PC-9 (cell line): ENCODE measurements around the gene FAM114A2.

Experiments used
- EZH2 ChIP-seq: fragments of 200-600 bp; sonication (generic); IDR thresholded peaks from 2 replicates; pipeline ENCODE4 v1.8.0; 2017; ENCODE audit warnings: antibody characterized with exemption, low read depth
- TF ChIP-seq, protein P1 (sequence below): fragments of 200-600 bp; sonication (generic); conservative IDR thresholded peaks from 2 replicates; pipeline ENCODE4 v1.6.1; 2017; ENCODE audit warnings: mixed run types, antibody characterized with exemption, mild to moderate bottlenecking, moderate library complexity

DNA sequence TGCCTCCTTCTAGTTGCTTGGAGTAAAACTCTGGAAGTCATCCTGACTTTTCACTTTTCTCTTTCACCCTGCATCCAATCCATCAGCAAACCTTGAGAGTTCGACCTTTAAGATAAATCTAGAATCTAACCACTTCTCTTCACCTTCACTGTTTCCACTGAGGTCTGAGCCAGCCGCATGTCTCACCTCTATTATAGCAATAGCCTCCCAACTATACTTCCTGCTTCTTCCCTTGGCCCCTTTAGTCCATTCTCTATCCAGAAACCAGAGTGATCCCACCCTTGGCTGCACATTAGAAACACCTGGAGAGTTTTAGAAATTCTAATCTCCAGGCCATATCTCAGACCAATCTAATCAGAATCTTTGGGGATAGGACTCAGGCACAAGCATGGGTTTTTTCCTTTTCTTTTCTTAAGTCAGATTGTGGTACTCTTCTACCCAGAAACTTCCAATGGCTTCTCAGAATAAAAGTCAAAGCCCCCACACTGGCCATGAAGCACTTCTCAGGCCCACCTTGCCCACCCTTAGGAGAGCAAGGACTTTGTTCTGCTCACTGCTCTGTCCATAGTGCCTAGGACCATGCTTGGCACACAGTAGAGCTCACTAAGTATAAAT lies 33.2 kb upstream of the FAM114A2 start:
- TF ChIP-seq, protein P1, sequence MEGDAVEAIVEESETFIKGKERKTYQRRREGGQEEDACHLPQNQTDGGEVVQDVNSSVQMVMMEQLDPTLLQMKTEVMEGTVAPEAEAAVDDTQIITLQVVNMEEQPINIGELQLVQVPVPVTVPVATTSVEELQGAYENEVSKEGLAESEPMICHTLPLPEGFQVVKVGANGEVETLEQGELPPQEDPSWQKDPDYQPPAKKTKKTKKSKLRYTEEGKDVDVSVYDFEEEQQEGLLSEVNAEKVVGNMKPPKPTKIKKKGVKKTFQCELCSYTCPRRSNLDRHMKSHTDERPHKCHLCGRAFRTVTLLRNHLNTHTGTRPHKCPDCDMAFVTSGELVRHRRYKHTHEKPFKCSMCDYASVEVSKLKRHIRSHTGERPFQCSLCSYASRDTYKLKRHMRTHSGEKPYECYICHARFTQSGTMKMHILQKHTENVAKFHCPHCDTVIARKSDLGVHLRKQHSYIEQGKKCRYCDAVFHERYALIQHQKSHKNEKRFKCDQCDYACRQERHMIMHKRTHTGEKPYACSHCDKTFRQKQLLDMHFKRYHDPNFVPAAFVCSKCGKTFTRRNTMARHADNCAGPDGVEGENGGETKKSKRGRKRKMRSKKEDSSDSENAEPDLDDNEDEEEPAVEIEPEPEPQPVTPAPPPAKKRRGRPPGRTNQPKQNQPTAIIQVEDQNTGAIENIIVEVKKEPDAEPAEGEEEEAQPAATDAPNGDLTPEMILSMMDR = no peak
- no peak for TF ChIP-seq EZH2
